HG03457 (cell line): ENCODE results near the gene OTOP3.
"Not testable (repeated sequence)": the region's sequence is repeated elsewhere in the genome, so short reads cannot be mapped to it uniquely, and the experiment has no call there.

Experiments
- ATAC-seq: cut with Tn5 transposase; IDR thresholded peaks from one replicate; pipeline ENCODE4 v1.9.1; 2021; ENCODE audit warnings: moderate number of reproducible peaks; ENCODE audit not compliant: unreplicated experiment

OTOP3 gene, protein sequence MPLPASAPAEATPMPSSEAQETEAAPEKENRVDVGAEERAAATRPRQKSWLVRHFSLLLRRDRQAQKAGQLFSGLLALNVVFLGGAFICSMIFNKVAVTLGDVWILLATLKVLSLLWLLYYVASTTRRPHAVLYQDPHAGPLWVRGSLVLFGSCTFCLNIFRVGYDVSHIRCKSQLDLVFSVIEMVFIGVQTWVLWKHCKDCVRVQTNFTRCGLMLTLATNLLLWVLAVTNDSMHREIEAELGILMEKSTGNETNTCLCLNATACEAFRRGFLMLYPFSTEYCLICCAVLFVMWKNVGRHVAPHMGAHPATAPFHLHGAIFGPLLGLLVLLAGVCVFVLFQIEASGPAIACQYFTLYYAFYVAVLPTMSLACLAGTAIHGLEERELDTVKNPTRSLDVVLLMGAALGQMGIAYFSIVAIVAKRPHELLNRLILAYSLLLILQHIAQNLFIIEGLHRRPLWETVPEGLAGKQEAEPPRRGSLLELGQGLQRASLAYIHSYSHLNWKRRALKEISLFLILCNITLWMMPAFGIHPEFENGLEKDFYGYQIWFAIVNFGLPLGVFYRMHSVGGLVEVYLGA

DNA sequence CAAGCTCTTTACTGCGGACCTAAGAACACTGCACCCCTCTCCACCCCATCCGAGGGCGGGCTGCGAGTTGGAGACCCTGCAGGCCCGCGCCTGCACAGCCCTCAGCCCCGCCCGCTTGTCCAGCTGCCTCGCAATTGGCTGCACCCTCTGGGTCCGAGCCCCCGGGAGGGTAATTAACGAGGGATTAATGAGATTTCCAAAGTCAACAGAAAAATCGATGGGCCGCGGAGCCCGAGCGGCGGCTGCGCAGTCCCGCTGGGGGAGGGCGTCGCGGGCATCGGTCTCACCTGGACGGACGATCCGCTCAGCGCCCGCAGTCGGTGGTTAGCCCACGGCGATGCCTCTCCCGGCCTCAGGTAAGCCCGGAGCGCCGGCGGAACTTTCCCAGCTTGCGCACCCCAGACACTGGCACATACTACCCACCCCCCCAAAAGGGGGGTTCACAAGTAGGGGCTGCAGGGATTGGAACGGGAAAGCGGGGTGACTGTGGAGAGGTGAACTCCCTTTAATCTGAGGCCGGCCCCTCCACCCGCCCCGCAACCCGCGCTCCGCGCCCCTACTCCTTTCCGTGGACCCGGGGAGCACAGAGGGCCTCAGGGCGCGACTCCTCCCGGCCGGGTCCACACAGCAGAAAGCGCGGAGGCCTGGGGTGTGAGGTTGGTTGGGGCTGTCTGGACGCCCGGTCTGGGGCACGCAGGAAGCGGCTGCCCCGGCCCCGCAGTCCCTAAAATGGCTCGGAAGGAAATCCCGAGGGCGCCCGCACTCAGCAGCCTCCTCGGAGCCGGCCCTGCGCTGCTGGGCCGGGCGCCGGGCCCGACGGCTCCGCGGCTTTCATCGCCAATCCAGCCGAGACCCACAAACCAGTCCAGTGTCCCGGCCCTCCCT is at the start of gene OTOP3:
Gene OTOP3 (plus strand): TSS at position 314 of the 885 bp plus-strand sequence. CDS start 24 bp downstream, at position 338.
- no peak for ATAC-seq

DNA sequence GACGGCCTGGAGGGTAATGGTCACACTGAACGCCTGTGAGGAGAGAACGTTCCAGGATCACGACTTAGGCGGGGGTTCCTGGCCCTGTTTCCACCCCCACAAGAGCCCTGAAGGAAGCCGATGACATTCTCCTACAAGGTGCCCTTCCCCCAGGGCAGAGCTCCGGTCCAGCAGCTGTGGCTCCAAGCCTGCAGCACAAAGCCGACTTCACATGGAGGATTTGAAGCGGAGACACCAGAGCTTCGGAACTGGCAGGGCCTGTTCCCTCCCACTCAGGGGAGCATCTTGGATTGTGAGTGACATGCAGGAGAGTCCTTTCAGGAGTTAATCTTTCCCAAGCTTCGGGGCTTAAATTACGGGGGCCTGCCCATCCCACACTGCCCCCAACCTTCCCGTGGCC is 47.2 kb upstream of the OTOP3 start:
- ATAC-seq: no peak

DNA sequence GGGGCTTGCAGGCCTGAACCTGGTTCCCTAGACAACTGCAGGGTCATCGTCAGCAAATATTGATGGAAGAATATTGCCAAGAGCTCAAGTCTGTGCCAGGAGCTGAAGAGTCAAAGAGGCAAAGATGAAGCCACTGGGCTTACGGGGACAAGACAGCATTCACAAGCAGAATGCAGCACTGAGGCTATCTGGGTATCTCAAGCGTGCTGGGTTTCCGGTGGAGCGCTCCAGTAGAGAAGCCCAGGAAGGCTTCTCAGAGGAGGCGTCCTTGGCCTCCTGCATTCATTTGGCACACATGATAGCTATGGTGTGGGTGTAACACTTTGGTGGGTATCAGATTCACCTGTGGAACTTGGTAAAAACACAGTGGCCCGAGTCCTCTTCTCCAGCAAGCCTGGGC is 45.1 kb upstream of the OTOP3 start:
- ATAC-seq: no peak

DNA sequence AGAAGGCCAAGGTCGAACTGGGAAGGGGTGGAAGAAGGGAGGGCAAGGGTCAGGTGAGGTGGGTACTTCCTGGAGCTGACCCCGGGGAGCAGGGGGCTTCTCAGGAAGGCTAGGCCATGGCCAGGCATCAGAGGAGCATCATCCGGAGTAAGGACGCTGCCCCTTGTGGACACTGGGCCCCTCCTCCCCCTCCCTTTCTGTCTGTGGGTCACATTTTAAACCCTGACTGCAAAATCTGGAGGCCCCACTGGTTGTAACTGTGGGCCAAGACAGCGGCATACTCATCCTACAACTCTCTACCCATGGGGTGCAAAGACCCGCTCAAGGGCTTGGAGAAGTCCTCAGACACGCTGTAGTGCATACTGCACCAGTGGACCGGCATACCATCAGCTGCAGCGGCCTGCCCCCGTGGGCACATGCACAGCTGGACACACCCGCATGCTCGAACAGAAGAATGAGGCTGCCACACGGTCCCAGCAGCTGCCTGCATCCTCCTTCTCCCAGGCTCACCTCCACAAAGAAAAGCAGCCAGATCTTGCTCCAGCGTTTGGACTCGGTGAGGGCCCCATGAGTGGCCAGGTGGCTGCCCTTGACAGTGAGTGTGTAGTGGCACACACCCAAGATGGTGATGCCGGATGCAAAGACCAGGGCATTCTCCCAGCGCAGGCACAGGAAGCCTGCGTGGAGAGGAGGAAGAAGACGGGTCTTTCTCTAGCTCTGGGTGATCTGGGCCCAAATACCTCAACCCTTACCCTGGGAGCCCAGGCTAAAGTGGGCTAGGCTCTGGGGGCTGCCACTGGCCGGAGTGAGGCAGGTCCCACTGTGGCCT is 43.5 kb upstream of the OTOP3 start:
- no peak for ATAC-seq

DNA sequence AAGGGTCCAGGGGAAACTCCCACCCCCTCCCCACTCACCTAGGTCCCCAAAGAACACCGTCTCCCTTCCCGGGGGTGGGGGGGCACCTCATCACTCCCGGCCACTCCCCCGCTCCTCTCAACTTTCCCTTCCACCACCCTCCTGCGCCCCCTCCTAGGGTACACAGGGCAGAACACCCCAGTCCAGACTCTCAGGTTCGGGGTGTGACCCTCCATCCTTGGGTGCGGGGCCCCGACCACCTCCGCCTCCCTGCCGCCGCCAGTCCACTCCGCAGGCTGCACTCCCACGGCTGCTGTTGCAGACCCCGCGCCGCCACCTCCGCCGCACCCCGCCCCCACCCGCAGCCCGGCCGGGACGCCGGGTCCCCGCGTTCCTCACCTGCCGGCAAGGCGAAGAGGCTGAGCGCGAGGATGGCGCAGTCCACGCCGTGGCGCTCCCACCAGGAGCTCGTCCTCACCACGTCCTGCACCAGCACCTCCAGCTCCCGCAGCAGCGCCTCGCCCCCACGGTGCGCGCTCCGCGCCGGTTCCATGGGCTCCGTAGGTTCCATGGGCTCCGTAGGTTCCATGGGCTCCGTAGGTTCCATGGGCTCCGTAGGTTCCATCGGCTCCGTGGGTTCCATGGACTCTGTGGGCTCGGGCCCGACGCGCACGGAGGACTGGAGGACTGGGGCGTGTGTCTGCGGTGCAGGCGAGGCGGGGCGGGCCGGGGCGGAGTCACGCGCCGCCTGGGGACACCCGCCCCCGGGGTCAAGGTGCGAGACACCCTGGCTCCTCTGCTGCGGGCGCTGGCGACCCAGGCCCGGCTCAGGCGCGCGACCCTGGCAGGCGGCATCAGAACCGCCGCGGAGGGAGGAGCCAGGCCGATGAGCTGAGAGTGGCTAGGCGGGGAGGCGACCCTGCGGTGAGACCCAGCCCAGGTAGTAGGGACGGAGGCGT is 42.5 kb upstream of the OTOP3 start, which contains the start of gene FADS6:
Gene FADS6 (minus strand): TSS at position 660 of the 938 bp plus-strand sequence. CDS start 38 bp downstream, at position 622.
- no peak for ATAC-seq

DNA sequence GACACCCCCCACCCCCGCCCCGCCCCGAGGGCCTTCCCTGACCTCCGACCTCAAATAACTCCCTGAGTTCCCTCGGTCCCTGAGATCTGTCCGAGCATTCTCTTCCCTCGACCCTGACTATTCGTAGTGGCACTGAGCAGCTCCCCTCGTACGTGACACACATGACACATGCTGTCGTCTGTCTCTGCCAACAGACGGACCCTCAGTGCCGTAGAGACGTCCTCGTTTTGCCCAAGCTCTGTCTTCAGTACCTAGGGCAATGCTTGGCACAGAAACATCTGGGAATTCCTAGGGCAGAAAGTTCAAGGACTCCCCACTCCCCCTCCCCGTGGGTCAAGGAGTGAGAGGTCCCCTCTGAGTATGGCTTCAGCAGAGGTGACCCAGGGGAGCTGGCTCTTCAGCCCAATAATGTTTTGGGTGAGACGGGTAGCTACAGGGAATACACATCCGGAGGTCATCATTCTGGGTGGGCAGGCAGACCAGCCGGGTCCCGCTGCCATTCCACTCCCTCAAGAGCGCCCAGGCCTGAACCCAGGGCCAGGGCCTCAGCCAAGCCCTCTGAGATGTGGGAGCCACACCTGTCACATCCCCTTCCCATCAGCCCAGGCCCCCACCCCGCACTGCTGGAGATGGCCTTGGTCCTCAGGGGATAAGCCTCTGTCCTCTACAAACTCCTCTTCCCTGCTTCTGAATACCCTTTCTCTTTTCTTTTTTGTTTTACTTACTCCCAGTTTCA is 41.6 kb upstream of the OTOP3 start:
- no peak for ATAC-seq

DNA sequence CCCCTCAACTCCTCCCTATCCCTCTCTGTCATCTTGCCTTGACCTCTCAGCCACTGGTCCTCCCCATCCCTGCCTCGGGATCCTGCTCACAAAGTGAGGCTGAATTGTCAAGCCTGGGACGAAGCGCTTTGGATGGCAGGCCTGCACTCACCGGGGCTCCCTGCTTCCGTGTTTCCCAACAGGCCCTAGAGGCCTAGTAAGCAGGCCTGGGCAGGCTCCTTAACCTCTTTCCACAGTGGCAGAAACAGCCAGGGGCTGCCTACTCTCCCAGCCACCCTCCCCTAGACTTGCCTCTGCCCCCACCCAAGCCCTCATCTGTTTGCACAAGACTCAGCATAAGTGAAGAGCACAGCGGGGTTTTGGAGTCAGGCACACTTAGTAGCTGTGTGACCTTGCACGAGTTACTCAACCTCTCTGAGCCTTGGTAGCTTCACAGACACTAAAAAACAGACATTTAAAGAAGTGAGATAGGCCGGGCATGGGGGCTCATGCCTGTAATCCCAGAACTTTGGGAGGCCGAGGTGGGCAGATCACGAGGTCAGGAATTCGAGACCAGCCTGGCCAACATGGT is 37.2 kb upstream of the OTOP3 start:
- no peak for ATAC-seq

DNA sequence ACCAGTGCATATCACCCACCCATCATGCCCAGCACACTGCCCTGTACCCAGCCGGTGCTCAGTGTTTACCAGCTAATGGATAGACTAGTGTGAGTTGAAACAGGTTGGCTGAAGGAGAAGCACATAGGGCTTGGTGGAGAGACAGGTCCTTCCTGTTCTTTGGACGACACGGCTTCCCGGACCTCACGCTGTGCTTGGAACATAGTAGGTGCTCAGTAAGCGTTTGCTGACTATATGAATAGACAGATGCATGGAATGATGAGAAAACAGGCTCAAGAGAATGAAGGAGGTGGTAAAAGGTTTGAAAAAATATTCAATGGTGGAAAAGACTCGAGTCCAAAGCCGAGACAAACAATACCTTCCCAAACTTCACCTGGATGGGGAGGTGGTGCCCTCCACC is 35.5 kb upstream of the OTOP3 start:
- ATAC-seq: no peak

DNA sequence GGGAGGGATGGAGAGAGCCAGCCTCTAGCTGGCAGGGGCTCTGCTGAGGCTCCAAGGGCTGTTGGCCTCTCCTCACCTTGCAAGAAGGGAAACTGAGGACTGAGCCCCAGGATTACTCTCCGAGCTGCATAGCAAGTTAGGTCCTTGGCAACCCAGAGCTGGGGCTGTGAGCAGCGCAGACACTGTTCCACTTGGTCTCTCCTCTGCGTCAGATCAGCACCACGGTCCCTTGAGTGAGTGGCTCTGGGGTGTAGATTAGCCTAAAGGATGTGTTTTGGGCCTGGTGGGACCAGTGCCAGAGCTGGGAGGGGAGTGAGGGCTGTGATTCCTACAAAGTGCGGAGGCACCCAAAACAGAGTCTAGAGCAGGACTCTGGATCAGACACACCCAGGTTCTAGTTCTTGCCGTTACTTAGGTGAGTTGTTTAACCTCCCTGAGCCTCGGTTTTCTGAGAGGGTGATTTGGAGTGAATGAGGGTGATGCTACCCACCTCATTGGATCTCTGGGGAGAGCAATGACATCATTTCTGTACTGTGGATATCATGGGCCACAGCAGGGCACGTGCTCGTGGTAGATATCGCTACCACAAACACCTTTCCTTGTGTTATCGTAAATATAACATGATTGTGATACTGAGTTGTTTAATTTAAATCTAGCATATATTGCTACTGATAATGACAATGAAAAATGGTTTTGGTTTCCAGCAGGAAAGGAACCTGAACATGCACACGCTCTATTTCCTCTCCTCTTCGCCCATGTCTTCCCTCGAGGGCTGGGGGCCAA is 34.2 kb upstream of the OTOP3 start:
- no peak for ATAC-seq

DNA sequence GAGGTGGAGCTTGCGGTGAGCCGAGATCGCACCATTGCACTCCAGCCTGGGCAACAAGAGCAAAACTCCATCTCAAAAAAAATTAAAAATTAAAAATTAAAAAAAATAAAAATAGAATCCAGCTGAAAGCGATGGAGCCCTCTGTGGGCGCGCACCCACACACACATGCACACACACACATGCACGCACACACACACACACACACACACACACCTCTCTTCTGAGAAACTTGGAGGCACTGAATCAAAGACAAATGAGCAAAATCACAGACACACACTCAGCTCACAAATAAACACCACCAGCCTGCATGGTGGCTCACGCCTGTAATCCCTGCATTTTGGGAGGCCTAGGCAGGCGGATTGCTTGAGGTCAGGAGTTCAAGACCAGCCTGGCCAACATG is 32.7 kb upstream of the OTOP3 start:
- ATAC-seq: no peak

DNA sequence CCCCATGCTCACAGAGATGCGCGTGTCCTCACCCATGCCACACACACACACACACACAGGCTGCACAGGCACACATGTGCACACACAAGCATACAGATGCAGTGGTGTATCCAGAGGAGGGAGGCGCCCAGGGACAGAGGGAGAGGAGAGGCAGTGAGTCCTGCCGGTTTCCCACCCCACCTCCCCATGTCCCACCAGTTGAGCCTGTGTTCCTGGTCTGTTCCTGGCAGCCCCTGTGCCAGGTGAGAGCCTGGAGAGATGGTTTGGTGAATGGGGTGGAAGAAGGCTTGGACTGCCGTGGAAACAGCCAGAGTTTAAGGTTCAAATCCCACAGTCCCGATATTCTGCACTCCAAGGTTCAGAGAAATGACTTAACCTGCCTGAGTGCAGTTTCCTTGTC is 32.0 kb upstream of the OTOP3 start:
- ATAC-seq: no peak

DNA sequence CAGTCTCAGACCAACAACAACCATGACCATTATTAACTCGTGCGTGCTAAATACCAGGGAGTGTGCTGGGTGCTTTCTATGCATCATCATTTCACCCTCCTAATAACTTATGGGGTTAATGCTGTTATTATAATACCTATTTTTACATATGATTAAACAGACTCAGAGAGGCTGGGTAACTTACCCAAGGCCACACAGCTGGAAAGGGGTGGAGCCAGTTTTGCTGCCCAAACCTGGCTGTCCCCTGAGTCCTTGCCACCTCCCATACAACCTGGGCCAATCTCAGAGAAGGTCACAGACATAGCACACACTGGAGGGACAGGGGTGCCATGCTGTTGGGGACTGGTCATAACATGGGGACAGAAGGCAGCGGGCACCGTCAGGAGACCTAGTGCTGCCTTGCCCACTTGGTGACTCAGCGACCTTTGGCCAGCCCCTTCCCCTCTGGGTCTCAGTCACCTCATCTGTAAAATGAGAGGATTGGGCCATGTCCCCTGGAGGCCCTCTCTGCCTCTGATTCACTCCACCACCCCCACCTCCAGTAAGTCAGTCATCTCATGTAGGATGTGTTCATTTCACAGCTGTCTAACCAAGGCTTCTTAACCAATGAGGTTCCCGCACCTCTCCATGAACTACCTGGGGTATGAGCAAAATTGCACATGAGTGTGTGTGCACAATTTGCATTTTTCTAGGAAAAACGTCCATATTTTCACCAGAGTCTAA is 30.9 kb upstream of the OTOP3 start:
- no peak for ATAC-seq

DNA sequence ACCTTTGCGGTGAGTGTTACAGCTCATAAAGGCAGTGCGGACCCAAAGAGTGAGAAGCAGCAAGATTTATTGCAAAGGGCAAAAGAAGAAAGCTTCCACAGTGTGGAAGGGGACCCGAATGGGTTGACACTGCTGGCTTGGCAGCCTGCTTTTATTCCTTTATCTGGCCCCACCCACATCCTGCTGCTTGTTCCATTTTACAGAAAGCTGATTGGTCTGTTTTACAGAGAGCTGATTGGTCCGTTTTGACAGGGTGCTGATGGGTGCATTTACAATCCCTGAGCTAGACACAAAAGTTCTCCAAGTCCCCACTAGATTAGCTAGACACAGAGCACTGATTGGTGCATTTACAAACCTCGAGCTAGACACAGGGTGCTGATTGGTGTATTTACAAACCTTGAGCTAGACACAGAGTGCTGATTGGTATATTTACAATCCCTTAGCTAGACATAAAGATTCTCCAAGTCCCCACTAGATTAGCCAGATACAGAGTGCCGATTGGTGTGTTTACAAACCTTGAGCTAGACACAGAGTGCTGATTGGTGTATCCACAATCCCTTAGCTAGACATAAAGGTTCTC is 29.4 kb upstream of the OTOP3 start:
- not testable (repeated sequence) for ATAC-seq

DNA sequence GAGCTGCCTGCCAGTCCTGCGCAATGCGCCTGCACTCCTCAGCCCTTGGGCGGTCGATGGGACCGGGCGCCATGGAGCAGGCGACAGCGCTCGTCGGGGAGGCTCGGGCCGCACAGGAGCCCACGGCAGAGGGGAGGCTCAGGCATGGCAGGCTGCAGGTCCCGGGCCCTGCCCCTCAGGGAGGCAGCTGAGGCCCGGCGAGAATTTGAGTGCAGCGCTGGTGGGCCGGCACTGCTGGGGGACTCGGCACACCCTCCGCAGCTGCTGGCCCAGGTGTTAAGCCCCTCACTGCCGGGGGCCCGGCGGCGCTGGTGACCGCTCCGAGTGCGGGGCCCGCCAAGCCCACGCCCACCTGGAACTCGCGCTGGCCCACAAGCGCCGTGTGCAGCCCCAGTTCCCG is 28.7 kb upstream of the OTOP3 start:
- no peak for ATAC-seq

DNA sequence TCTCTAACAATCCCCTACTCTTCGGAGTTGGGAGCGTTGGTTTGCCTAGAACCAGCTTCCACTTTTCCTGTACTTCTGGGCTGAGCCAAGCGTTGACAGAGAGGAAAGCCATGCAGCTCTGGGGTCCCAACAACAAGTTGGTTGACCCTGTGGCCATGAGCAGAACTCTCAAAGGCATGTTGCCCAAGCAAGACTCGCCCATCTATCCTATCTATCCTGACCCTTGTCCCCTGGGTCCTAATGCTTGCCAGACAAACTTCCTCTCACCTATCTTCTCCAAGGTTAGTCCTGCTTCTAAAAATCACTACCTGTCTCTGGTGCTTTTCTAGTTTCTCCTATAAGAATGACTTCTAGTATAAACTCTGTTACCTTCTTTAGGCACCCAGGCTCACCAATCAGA is 26.6 kb upstream of the OTOP3 start:
- not testable (repeated sequence) for ATAC-seq

DNA sequence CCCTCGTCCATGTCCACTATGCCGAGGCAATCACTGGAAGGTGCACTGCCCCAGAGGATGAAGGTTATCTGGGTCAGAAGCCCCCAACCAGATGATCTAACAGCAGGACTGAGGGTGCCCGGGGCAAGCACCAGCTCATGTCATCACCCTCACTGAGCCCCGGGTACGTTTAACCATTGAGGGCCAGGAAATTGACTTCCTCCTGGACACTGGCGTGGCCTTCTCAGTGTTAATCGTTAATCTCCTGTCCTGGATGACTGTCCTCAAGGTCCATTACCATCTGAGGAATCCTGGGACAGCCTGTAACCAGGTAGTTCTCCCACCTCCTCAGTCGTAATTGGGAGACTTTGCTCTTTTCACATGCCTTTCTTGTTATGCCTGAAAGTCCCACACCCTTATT is 24.3 kb upstream of the OTOP3 start:
- ATAC-seq: not testable (repeated sequence)
